Activated CD4-positive, alpha-beta T cell treated with anti-CD3 and anti-CD28 coated beads, Interleukin-10, Interleukin-2, amounts not matched to agents 100 ng/mL and 50 ng/mL, durations not matched to agents 16 hours and 8 hours (primary cell): Measurements from ENCODE around the gene ARHGEF10L.
A peak's percentile ranks its signal among the peaks of the same experiment; 100 is the strongest.

Source experiments
- DNase-seq: peaks from one replicate; pipeline ENCODE4 v3.0.0-alpha.2; 2020

Gene ARHGEF10L

GRCh38 chr1:17572264-17572985 is 32.9 kb downstream of the ARHGEF10L start:
- no peak for DNase-seq

GRCh38 chr1:17573518-17574041 is 34.1 kb downstream of the ARHGEF10L start:
- no peak for DNase-seq

- no peak for DNase-seq
These were observed 35.0 kb downstream of the ARHGEF10L start for GRCh38 chr1:17574516-17574915.

GRCh38 chr1:17575797-17576518 is 36.5 kb downstream of the ARHGEF10L start:
- DNase-seq, result no peak

- no peak for DNase-seq
These were observed 37.0 kb downstream of the ARHGEF10L start for GRCh38 chr1:17576519-17576853.

- no peak for DNase-seq
These were observed 38.4 kb downstream of the ARHGEF10L start for GRCh38 chr1:17577907-17578297.

GRCh38 chr1:17579951-17580939 is 40.7 kb downstream of the ARHGEF10L start:
- no peak for DNase-seq

GRCh38 chr1:17581389-17582123 is 42.1 kb downstream of the ARHGEF10L start:
- DNase-seq, result peak; percentile 45

- DNase-seq, result no peak
These were observed 42.8 kb downstream of the ARHGEF10L start for GRCh38 chr1:17582124-17582774.

- DNase-seq, result no peak
These were observed 45.0 kb downstream of the ARHGEF10L start for GRCh38 chr1:17584539-17584938.

- no peak for DNase-seq
These were observed 45.9 kb downstream of the ARHGEF10L start for GRCh38 chr1:17585266-17585987.

GRCh38 chr1:17586172-17586964 is 46.9 kb downstream of the ARHGEF10L start:
- DNase-seq, result no peak

GRCh38 chr1:17587693-17588047 is 48.2 kb downstream of the ARHGEF10L start:
- no peak for DNase-seq

GRCh38 chr1:17588048-17588871 is 48.8 kb downstream of the ARHGEF10L start:
- DNase-seq, result no peak

- no peak for DNase-seq
These were observed 52.4 kb downstream of the ARHGEF10L start for GRCh38 chr1:17591814-17592430.

GRCh38 chr1:17594026-17594425 is 54.5 kb downstream of the ARHGEF10L start:
- DNase-seq, result no peak

- no peak for DNase-seq
These were observed 55.4 kb downstream of the ARHGEF10L start for GRCh38 chr1:17594690-17595601.

- no peak for DNase-seq
These were observed 56.1 kb downstream of the ARHGEF10L start for GRCh38 chr1:17595602-17595925.
